Measurements from ENCODE around the gene SF3B3. TPM values are rescaled to one million over a fixed set of nuclear protein-coding genes. Genes with fewer than 3 reads are reported as not detected.

The SF3B3 gene
- total and polyA plus RNA-seq, 10 of the 15 experiments (the other 5 are each of a cell fraction or from before 2014, with no cell fraction given) = 134 to 453 (median 215) TPM

DNA sequence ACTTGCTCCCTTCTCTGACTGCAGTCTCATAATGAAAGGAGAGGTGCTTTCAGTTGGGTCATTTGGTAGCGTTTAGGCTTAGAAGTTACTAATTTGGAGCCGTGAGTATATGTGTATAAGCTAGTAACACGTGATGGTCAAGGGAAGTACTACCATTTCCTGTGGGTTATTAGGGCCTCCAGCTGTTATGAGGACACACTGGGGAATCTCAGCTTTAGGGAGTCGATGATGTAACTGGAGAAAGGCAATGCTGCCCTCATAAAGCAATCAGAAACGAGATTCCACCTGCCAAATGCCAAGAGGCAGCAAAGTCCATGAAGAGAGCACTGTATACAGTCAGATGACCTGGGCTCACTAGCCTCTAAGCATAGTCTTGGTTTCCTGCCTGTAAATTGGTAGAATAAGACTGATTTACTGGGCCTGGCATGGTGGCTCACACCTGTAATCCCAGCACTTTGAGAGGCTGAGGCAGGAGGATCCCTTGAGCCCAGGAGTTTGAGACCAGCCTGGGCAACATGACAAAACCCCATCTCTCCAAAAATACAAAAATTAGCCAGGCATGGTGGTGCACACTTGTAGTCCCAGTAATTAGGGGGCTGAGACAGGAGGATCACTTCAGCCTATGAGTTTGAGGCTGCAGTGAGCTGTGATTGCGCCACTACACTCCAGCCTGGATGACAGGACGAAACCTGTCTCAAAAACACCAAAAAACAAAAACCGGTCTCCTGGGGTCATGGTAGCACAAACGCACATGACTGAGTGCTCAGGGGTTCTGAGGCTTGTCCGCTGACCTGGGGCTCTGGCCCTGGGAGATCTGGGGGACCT lies 53.0 kb downstream of the SF3B3 start (continued):
- TF ChIP-seq FOS (IDR thresholded peaks at IDR 0.05; ENCODE audit: borderline replicate concordance, extremely low read depth, insufficient read length) (no peak), BCL3 (IDR thresholded peaks at IDR 0.05; ENCODE audit: borderline replicate concordance, insufficient read depth, low read depth, low read length, poor library complexity, severe bottlenecking) (peak; percentile 18), SMAD5 (IDR thresholded peaks at IDR 0.05; ENCODE audit: low read depth) (peak; percentile 39; the same call in 1 of the 2 replicates), CUX1 (IDR thresholded peaks at IDR 0.05; ENCODE audit: insufficient replicate concordance, low read depth, low read length) (no peak), ATF2 (IDR thresholded peaks at IDR 0.05; ENCODE audit: low read length) (peak; percentile 88), USF1 (IDR thresholded peaks at IDR 0.05; ENCODE audit: borderline replicate concordance, extremely low read length, insufficient read depth, low read depth, low read length) (peak; percentile 18), RBBP5 (conservative IDR thresholded peaks at IDR 0.05) (no peak), SMARCA5 (IDR thresholded peaks at IDR 0.05) (no peak), NRF1 (conservative IDR thresholded peaks at IDR 0.05; ENCODE audit: low read depth, low read length) (no peak), CREM (IDR thresholded peaks at IDR 0.05; ENCODE audit: low read depth) (peak; percentile 70; the same call in 1 of the 2 replicates), ATF3 (IDR thresholded peaks at IDR 0.05; ENCODE audit: borderline replicate concordance, extremely low read depth, low read depth, low read length) (no peak), FOXK2 (IDR thresholded peaks at IDR 0.05) (no peak), PML (IDR thresholded peaks at IDR 0.05; ENCODE audit: low read length) (peak; percentile 32; the same call in 1 of the 2 replicates), MTA3 (IDR thresholded peaks at IDR 0.05; ENCODE audit: borderline replicate concordance, low read length) (0 out of 2 replicates have a peak, but pooled peaks have one; percentile 10), NR2F1 (conservative IDR thresholded peaks at IDR 0.05) (no peak)
- TF ChIP-seq, protein P1, sequence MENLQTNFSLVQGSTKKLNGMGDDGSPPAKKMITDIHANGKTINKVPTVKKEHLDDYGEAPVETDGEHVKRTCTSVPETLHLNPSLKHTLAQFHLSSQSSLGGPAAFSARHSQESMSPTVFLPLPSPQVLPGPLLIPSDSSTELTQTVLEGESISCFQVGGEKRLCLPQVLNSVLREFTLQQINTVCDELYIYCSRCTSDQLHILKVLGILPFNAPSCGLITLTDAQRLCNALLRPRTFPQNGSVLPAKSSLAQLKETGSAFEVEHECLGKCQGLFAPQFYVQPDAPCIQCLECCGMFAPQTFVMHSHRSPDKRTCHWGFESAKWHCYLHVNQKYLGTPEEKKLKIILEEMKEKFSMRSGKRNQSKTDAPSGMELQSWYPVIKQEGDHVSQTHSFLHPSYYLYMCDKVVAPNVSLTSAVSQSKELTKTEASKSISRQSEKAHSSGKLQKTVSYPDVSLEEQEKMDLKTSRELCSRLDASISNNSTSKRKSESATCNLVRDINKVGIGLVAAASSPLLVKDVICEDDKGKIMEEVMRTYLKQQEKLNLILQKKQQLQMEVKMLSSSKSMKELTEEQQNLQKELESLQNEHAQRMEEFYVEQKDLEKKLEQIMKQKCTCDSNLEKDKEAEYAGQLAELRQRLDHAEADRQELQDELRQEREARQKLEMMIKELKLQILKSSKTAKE (IDR thresholded peaks at IDR 0.05; ENCODE audit: low read depth, poor library complexity, severe bottlenecking) = no peak
- TF ChIP-seq, protein P2, sequence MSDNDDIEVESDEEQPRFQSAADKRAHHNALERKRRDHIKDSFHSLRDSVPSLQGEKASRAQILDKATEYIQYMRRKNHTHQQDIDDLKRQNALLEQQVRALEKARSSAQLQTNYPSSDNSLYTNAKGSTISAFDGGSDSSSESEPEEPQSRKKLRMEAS (IDR thresholded peaks at IDR 0.05; ENCODE audit: low read depth, low read length) = no peak

Measured in GM12878 (cell line).